GM10248 (cell line): ENCODE measurements around the gene LYZL6.
A peak's percentile ranks its signal among the peaks of the same experiment; 100 is the strongest.

ENCODE experiments used
- CTCF ChIA-PET: fragments of 300-600 bp; sonication (Branson Sonifier 250); formaldehyde crosslinking; extraction: SDS; loops from one replicate; lab custom pipeline; 2021; ENCODE audit warnings: antibody characterized with exemption; lab: Yijun Ruan, JAX
- POLR2A ChIA-PET: fragments of 350-650 bp; sonication (Branson Sonifier 250); formaldehyde crosslinking; extraction: SDS; loops from one replicate; lab custom pipeline; 2020; ENCODE audit warnings: antibody characterized with exemption; lab: Yijun Ruan, JAX
- DNase-seq: peaks from one replicate; pipeline ENCODE4 v3.0.0; 2012; ENCODE audit errors: extremely low spot score
- TF ChIP-seq, protein P1 (sequence below): IDR thresholded peaks from 2 replicates; pipeline ENCODE4 v1.5.1; 2012; ENCODE audit warnings: mild to moderate bottlenecking, low read depth; ENCODE audit errors: extremely low read depth, missing control alignments, control extremely low read depth

Gene LYZL6

GRCh38 chr17:35981908-35982330 lies 38.4 kb upstream of the LYZL6 start:
- DNase-seq, result no peak
- POLR2A ChIA-PET, result interaction anchor here (0.7 kb wide), 1 partner anchor 23 kb away, joined by 5 read pairs; no protein-coding TSS in a partner anchor
- TF ChIP-seq, protein P1, sequence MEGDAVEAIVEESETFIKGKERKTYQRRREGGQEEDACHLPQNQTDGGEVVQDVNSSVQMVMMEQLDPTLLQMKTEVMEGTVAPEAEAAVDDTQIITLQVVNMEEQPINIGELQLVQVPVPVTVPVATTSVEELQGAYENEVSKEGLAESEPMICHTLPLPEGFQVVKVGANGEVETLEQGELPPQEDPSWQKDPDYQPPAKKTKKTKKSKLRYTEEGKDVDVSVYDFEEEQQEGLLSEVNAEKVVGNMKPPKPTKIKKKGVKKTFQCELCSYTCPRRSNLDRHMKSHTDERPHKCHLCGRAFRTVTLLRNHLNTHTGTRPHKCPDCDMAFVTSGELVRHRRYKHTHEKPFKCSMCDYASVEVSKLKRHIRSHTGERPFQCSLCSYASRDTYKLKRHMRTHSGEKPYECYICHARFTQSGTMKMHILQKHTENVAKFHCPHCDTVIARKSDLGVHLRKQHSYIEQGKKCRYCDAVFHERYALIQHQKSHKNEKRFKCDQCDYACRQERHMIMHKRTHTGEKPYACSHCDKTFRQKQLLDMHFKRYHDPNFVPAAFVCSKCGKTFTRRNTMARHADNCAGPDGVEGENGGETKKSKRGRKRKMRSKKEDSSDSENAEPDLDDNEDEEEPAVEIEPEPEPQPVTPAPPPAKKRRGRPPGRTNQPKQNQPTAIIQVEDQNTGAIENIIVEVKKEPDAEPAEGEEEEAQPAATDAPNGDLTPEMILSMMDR, result peak; percentile 35
- CTCF ChIA-PET, result interaction anchor here (0.7 to 19.4 kb wide), 20 partner anchors 9 to 167 kb away, joined by 3 to 420 read pairs (median 4); no protein-coding TSS in a partner anchor

- ChIA-PET CTCF (interaction anchor here (1.0 to 19.4 kb wide), 12 partner anchors 8 to 167 kb away, joined by 3 to 420 read pairs (median 4); no protein-coding TSS in a partner anchor), POLR2A (interaction anchor here (0.7 kb wide), 1 partner anchor 23 kb away, joined by 5 read pairs; no protein-coding TSS in a partner anchor)
- no peak for DNase-seq
- TF ChIP-seq, protein P1, result no peak
Measured at GRCh38 chr17:35981246-35981645, 37.7 kb upstream of the LYZL6 start, which contains the start of gene CCL16. CCL16 (minus strand) TSS chr17:35981497; CDS start chr17:35981420, 77 bp downstream.

- DNase-seq, result no peak
- POLR2A ChIA-PET, result no interaction called here
- CTCF ChIA-PET, result interaction anchor here (1.1 to 19.4 kb wide), 11 partner anchors 8 to 232 kb away, joined by 3 to 420 read pairs (median 4); partner anchors contain the start of gene CCL14
- TF ChIP-seq, protein P1, result no peak
Measured at GRCh38 chr17:35978346-35978745, 34.8 kb upstream of the LYZL6 start.

DNA sequence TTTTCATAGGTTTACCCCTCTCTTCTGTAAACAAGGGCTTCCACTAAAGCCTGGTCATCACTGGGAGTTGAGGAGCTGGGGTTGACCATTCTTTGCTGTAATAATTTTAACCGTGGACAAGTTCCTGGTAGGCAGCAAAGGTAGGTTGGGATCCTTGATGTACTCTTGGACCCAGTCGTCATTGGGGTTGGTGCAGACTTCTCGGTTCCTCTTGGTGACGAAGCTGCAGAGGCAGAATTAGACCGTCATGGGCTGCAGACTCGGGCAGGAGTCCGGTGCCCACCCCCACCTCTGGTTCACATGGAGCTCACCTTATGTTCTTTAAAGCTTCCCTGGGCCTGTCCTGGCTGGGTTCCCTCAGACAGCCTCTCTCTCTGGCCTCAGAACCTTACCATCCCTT lies 34.0 kb upstream of the LYZL6 start:
- CTCF ChIA-PET, result interaction anchor here (1.2 to 19.4 kb wide), 9 partner anchors 8 to 171 kb away, joined by 3 to 420 read pairs (median 5); partner anchors contain the start of genes CCL14 and CCL15
- peak; percentile 35 for DNase-seq
- POLR2A ChIA-PET, result no interaction called here
- TF ChIP-seq, protein P1, result no peak

- TF ChIP-seq, protein P1, result no peak
- DNase-seq, result no peak
- ChIA-PET POLR2A (no interaction called here), CTCF (interaction anchor here (0.6 to 19.4 kb wide), 6 partner anchors 8 to 765 kb away, joined by 3 to 420 read pairs (median 6); partner anchors contain the start of gene CCL16)
Measured at GRCh38 chr17:35973333-35974260, 30.1 kb upstream of the LYZL6 start.

DNA sequence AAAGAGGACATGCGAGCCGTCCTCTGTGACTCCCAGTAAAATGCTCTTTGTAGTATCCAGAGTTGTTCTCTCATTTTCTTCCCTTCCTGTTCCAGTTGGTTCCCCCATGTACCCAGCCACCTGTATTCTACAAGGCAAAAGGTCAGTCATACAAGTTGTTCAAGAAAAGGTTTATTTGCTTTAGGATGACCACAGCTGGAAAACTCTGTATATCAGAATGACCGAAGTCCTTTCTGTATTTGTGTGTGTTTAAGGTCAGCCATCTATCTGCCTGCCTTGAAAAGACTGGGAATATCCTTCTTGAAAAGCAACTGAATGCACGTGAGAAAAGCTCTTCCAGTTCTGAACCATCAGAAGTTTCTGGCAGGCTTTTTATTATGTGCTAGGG lies 29.4 kb upstream of the LYZL6 start:
- DNase-seq, result no peak
- ChIA-PET CTCF (interaction anchor here (1.4 to 19.4 kb wide), 4 partner anchors 9 to 176 kb away, joined by 3 to 420 read pairs (median 9); partner anchors contain the start of gene CCL16), POLR2A (no interaction called here)
- TF ChIP-seq, protein P1, result no peak
